DOHH2 (cell line): ENCODE results near the gene GCNT4.

Experiments used
- H3F3A ChIP-seq: fragments of 200-600 bp; sonication (generic), shearing (Covaris generic); 2 replicates; pipeline ENCODE4 v1.6.0; 2016; ENCODE audit warnings: antibody characterized with exemption, mild to moderate bottlenecking; ENCODE audit not compliant: control insufficient read depth, insufficient read depth
- H3K27ac ChIP-seq: fragments of 200-600 bp; sonication (generic); 2 replicates; pipeline ENCODE4 v1.5.1; 2014; ENCODE audit warnings: low read depth, mild to moderate bottlenecking, low read length, moderate library complexity
- H3K27me3 ChIP-seq: fragments of 200-600 bp; sonication (generic); 2 replicates; pipeline ENCODE4 v1.6.1; 2014; ENCODE audit warnings: mild to moderate bottlenecking, low read length, mixed read lengths; ENCODE audit not compliant: control insufficient read depth
- H3K36me3 ChIP-seq: fragments of 200-600 bp; sonication (generic); 2 replicates; pipeline ENCODE4 v1.6.1; 2014; ENCODE audit warnings: mild to moderate bottlenecking, low read length, moderate library complexity, mixed read lengths; ENCODE audit not compliant: control insufficient read depth
- H3K4me1 ChIP-seq: fragments of 200-600 bp; sonication (generic); 2 replicates; pipeline ENCODE4 v1.6.1; 2014; ENCODE audit warnings: mild to moderate bottlenecking, low read length, mixed read lengths; ENCODE audit not compliant: control insufficient read depth
- H3K4me2 ChIP-seq: fragments of 200-600 bp; sonication (generic); 2 replicates; pipeline ENCODE4 v1.6.0; 2014; ENCODE audit warnings: mild to moderate bottlenecking, low read length, moderate library complexity
- H3K4me3 ChIP-seq: fragments of 200-600 bp; sonication (generic); 2 replicates; pipeline ENCODE4 v1.5.1; 2014; ENCODE audit warnings: mild to moderate bottlenecking, low read length, mixed read lengths
- H3K79me2 ChIP-seq: fragments of 200-600 bp; sonication (generic); 2 replicates; pipeline ENCODE4 v1.6.1; 2014; ENCODE audit warnings: mild to moderate bottlenecking, low read length, mixed read lengths; ENCODE audit not compliant: control insufficient read depth
- H3K9me2 ChIP-seq: fragments of 200-600 bp; sonication (generic); replicated peaks from 2 replicates; pipeline ENCODE4 v1.6.1; 2014; ENCODE audit warnings: mild to moderate bottlenecking, low read length, mixed read lengths; ENCODE audit not compliant: control insufficient read depth
- H3K9me3 ChIP-seq: fragments of 200-600 bp; sonication (generic); 2 replicates; pipeline ENCODE4 v1.6.1; 2014; ENCODE audit warnings: antibody characterized with exemption, low read length, mixed read lengths; ENCODE audit not compliant: control insufficient read depth, insufficient read depth
- H4K20me1 ChIP-seq: fragments of 200-600 bp; sonication (generic); 2 replicates; pipeline ENCODE4 v1.6.0; 2014; ENCODE audit warnings: low read depth, mild to moderate bottlenecking, antibody characterized with exemption, low read length, moderate library complexity; ENCODE audit not compliant: control insufficient read depth, insufficient read depth
- EZH2phosphoT487 ChIP-seq: fragments of 200-600 bp; sonication (generic); IDR thresholded peaks from 2 replicates; pipeline ENCODE4 v1.6.1; 2017; ENCODE audit warnings: borderline replicate concordance, mild to moderate bottlenecking, antibody characterized with exemption, low read length, moderate library complexity, mixed read lengths
- TF ChIP-seq, protein P1 (sequence below): fragments of 200-600 bp; sonication (generic); IDR thresholded peaks from one replicate; pipeline ENCODE4 v1.5.1; 2014; ENCODE audit warnings: antibody characterized with exemption, mild to moderate bottlenecking, low read depth, low read length; ENCODE audit not compliant: poor library complexity, severe bottlenecking

The GCNT4 gene

DNA sequence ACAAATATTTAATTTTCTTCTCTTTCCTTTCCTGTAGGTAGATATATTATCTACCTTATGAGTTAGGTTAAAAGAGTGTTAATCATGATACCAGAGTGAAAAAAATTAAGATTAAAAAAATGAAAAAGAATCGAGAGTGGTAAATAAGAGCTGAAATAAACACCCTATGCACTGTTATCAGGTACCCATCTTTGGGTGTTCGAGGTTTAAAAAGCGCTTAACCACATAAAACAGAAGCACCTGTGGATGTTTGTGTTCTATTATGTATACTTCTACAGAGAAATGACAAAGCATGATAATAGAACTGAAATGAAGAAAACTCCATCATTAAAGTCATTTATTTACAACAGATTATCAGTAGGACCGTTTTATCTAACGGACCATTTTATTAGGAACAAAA, 25.7 kb upstream of the GCNT4 start:
- no peaks in the 10 kb centered on the region for H3K9me2 ChIP-seq
- no peaks in the 10 kb centered on the region for H4K20me1 ChIP-seq
- H3K27ac ChIP-seq: no peak overlapping the region
- no peaks in the 10 kb centered on the region for H3K4me1 ChIP-seq
- no peak for TF ChIP-seq EZH2phosphoT487
- TF ChIP-seq, protein P1, sequence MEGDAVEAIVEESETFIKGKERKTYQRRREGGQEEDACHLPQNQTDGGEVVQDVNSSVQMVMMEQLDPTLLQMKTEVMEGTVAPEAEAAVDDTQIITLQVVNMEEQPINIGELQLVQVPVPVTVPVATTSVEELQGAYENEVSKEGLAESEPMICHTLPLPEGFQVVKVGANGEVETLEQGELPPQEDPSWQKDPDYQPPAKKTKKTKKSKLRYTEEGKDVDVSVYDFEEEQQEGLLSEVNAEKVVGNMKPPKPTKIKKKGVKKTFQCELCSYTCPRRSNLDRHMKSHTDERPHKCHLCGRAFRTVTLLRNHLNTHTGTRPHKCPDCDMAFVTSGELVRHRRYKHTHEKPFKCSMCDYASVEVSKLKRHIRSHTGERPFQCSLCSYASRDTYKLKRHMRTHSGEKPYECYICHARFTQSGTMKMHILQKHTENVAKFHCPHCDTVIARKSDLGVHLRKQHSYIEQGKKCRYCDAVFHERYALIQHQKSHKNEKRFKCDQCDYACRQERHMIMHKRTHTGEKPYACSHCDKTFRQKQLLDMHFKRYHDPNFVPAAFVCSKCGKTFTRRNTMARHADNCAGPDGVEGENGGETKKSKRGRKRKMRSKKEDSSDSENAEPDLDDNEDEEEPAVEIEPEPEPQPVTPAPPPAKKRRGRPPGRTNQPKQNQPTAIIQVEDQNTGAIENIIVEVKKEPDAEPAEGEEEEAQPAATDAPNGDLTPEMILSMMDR: no peak
- no peak overlapping the region for H3K4me3 ChIP-seq
- H3K36me3 ChIP-seq: no peaks in the 10 kb centered on the region
- no peaks in the 10 kb centered on the region for H3K79me2 ChIP-seq
- H3K9me3 ChIP-seq: no peaks in the 10 kb centered on the region
- no peaks in the 10 kb centered on the region for H3K27me3 ChIP-seq
- no peak overlapping the region for H3K4me2 ChIP-seq
- no peaks in the 10 kb centered on the region for H3F3A ChIP-seq

DNA sequence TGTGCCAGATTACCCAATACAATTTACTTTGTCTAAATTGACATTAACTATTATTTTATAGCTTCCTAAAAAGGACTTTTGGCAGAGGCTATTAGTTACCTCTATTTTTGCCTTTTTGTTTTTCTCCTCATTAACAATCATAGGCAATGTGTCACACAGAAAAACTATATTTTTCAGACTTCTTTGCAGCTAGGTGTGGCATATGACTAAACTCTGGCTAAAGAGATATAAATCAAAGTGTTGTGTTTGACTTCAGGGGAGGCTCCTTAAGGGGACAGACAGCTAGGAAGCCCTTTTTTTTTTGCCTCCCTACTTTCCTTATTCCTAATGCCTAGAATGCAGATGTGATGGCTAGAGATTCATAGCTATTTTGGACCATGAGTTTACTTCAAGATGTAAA, 19.7 kb upstream of the GCNT4 start:
- Histone ChIP-seq H3F3A (no peaks in the 10 kb centered on the region), H3K4me1 (no peaks in the 10 kb centered on the region), H3K36me3 (no peaks in the 10 kb centered on the region), H3K9me3 (no peaks in the 10 kb centered on the region), H3K4me2 (no peak overlapping the region), H3K9me2 (no peaks in the 10 kb centered on the region), H3K4me3 (no peak overlapping the region), H3K27me3 (no peaks in the 10 kb centered on the region), H4K20me1 (no peaks in the 10 kb centered on the region), H3K79me2 (no peaks in the 10 kb centered on the region), H3K27ac (no peak overlapping the region)
- TF ChIP-seq EZH2phosphoT487: no peak
- TF ChIP-seq, protein P1: no peak

DNA sequence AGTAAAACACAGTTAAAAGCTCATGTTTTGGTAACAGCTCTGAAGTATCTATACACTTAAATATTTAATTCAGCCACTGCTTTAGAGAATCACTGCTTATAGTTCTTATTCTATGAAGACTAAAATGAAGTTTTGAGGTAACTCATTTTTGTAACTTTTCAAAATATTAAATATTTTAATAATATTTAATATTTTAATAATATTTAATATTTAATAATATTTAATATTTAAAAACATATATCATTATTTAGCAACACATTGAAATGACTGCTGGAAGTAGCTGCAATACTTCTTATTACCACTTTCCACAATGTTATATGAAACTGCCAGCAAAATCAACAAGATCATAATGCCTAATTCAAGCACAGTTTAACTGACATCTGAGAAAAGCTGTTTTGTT, 18.7 kb upstream of the GCNT4 start:
- H3K27me3 ChIP-seq: peaks cover under 1% of the 10 kb centered on the region; the same call in 1 of the 2 replicates
- no peaks in the 10 kb centered on the region for H3K9me3 ChIP-seq
- H3K36me3 ChIP-seq: no peaks in the 10 kb centered on the region
- no peaks in the 10 kb centered on the region for H3K9me2 ChIP-seq
- H3K79me2 ChIP-seq: no peaks in the 10 kb centered on the region
- H3F3A ChIP-seq: no peaks in the 10 kb centered on the region
- TF ChIP-seq, protein P1: no peak
- no peak for TF ChIP-seq EZH2phosphoT487
- no peaks in the 10 kb centered on the region for H4K20me1 ChIP-seq
- no peaks in the 10 kb centered on the region for H3K4me1 ChIP-seq
- H3K4me2 ChIP-seq: no peak overlapping the region
- H3K27ac ChIP-seq: no peak overlapping the region
- H3K4me3 ChIP-seq: no peak overlapping the region

DNA sequence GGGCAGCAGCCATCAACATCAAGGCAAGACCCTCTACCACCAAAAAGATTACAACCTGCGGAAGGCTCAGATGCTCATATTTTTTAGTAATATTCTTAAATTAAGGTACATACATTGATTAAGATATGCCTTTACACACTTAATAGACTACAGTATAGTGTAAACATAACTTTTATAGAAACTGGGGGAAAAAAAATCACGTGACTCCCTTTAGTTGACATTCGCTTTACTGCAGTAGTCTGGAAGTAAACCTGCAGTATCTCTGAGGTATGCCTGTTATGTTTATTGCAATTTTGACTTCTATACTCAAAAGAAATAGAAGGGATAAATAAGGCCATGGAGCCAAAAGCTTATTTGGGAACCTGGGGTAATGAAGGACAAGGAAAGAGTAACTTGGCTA, 15.1 kb upstream of the GCNT4 start:
- Histone ChIP-seq H4K20me1 (no peaks in the 10 kb centered on the region), H3K4me1 (no peaks in the 10 kb centered on the region), H3K36me3 (no peaks in the 10 kb centered on the region), H3K79me2 (no peaks in the 10 kb centered on the region), H3K27me3 (peaks cover 3% of the 10 kb centered on the region; the same call in 1 of the 2 replicates), H3K9me3 (no peaks in the 10 kb centered on the region), H3K4me3 (no peak overlapping the region), H3K4me2 (no peak overlapping the region), H3F3A (no peaks in the 10 kb centered on the region), H3K27ac (no peak overlapping the region), H3K9me2 (no peaks in the 10 kb centered on the region)
- TF ChIP-seq, protein P1: no peak
- no peak for TF ChIP-seq EZH2phosphoT487
